Heart left ventricle (tissue), 13 donors: ENCODE measurements around the gene HOMER1.

Experiments
- POLR2A ChIP-seq, 2 donors: fragments of 450-650 bp; IDR thresholded peaks; one replicate each; pipeline ENCODE4 v1.6.1; 2017; ENCODE audit warnings: antibody characterized with exemption in 2 of 2, mild to moderate bottlenecking in 2 of 2, moderate library complexity in 2 of 2
- TF ChIP-seq, protein P1 (sequence below), 12 donors: fragments of 200-600 bp; sonication (generic) in 4 of 12; IDR thresholded peaks; one replicate each; pipeline versions ENCODE4 v1.5.0 to v1.8.0; 2018 to 2022; ENCODE audit warnings: antibody characterized with exemption in 12 of 12, mild to moderate bottlenecking in 5 of 12
- donor health status: ischemic (EF 13 %, LVEDD 7.1; RV severe dilation, severe dysfunction).
- donor health status: DM: no; HTN: yes; CAD: no.
- donor health status: DM: no; HTN: no; CAD: no.
- donor health status: ischemic (EF 25% LVEDD 6.9; RV normal size, moderate dysfunction).
- donor health status: ischemic (EF 25% LVEDD 5.7; RV mildly dilated, moderate dysfunction).
- donor health status: ischemic (EF 35%, LVEDD 5.7; RV mildly dilated, moderate dysfunction).
- donor health status: nonischemic (EF 11% LVEDD 7.7; RV severe dilation, severe dysfunction).
- donor health status: DM: yes; HTN: yes; CAD: no.
- donor health status: PGD.
- donor health status: ischemic (EF 29% LVEDD 5.4; RV normal size, mild dysfunction).
- donor health status: nonischemic (EF 23%, LVEDD 6.1; RV moderate dilation, normal function).

DNA sequence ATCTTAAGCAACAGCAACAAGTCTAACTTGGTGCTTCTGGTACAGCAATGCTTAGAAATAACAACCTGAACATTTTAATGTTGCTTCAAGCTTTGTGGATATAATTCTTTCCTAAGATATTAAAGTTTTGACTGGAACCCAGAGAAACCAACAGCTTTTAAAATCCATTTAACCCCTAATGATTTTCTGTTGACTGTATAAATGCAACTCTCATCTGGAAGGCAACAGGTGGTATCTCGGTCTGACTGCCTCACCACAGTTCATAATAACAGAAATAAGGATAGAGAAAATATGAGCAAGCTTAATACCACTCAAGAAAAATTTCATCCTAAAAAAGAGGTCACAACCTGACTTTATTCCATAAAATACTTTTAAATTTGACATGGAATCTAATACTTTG, 116.9 kb downstream of the HOMER1 start:
- TF ChIP-seq, protein P1, sequence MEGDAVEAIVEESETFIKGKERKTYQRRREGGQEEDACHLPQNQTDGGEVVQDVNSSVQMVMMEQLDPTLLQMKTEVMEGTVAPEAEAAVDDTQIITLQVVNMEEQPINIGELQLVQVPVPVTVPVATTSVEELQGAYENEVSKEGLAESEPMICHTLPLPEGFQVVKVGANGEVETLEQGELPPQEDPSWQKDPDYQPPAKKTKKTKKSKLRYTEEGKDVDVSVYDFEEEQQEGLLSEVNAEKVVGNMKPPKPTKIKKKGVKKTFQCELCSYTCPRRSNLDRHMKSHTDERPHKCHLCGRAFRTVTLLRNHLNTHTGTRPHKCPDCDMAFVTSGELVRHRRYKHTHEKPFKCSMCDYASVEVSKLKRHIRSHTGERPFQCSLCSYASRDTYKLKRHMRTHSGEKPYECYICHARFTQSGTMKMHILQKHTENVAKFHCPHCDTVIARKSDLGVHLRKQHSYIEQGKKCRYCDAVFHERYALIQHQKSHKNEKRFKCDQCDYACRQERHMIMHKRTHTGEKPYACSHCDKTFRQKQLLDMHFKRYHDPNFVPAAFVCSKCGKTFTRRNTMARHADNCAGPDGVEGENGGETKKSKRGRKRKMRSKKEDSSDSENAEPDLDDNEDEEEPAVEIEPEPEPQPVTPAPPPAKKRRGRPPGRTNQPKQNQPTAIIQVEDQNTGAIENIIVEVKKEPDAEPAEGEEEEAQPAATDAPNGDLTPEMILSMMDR (IDR thresholded peaks at IDR 0.05) = no peak
- no peak for TF ChIP-seq POLR2A (IDR thresholded peaks at IDR 0.05)
